Liver (tissue), 9 donors: ENCODE data around the gene ZFP2. TPM values are rescaled to one million over a fixed set of nuclear protein-coding genes. Genes with fewer than 3 reads are reported as not detected.

Experiments
- DNase-seq: peaks from one replicate; pipeline ENCODE4 v3.0.0-alpha.2; 2017; ENCODE audit warnings: low spot score
- H3K27ac ChIP-seq, 2 donors: one replicate each; pipeline ENCODE4 v1.7.0; 2013; ENCODE audit warnings: inconsistent platforms in 2 of 2, low read length in 2 of 2, control low read depth in 1 of 2, low read depth in 1 of 2, mild to moderate bottlenecking in 1 of 2
- H3K27me3 ChIP-seq, 4 donors: one replicate each; pipeline versions ENCODE4 v1.6.1 to v1.7.0; 2013; ENCODE audit warnings: low read length in 3 of 4, inconsistent platforms in 1 of 4, mild to moderate bottlenecking in 1 of 4, moderate library complexity in 1 of 4; ENCODE audit not compliant: control insufficient read depth in 4 of 4, insufficient read depth in 4 of 4
- H3K36me3 ChIP-seq, 4 donors: one replicate each; pipeline versions ENCODE4 v1.6.1 to v1.7.0; 2013; ENCODE audit warnings: low read length in 3 of 4, mild to moderate bottlenecking in 3 of 4, low read depth in 1 of 4, moderate library complexity in 1 of 4; ENCODE audit not compliant: control insufficient read depth in 4 of 4, insufficient read depth in 3 of 4
- H3K4me1 ChIP-seq, 4 donors: one replicate each; pipeline versions ENCODE4 v1.6.1 to v1.7.0; 2013; ENCODE audit warnings: low read length in 3 of 4, mild to moderate bottlenecking in 3 of 4, moderate library complexity in 1 of 4; ENCODE audit not compliant: control insufficient read depth in 4 of 4, insufficient read depth in 4 of 4
- H3K4me3 ChIP-seq, 3 donors: one replicate each; pipeline versions ENCODE4 v1.6.1 to v1.7.0; 2013; ENCODE audit warnings: low read length in 3 of 3, control low read depth in 1 of 3, low read depth in 1 of 3, mild to moderate bottlenecking in 1 of 3
- H3K9ac ChIP-seq, 2 donors: one replicate each; pipeline ENCODE4 v1.7.0; 2013; ENCODE audit warnings: low read length in 2 of 2, mild to moderate bottlenecking in 2 of 2, moderate library complexity in 2 of 2, control low read depth in 1 of 2, low read depth in 1 of 2
- H3K9me3 ChIP-seq, 4 donors: one replicate each; pipeline versions ENCODE4 v1.6.1 to v1.7.0; 2013; ENCODE audit warnings: low read length in 3 of 4; ENCODE audit not compliant: control insufficient read depth in 4 of 4
- ATF3 ChIP-seq: IDR thresholded peaks from 2 replicates; pipeline ENCODE4 v1.6.1; 2016; ENCODE audit warnings: antibody characterized with exemption
- CTCF ChIP-seq: fragments of 150-350 bp; IDR thresholded peaks from 2 replicates; pipeline ENCODE4 v1.5.1; 2017; ENCODE audit warnings: improper control_type of control experiment, low read depth, low read length; ENCODE audit not compliant: missing input control
- EGR1 ChIP-seq, 2 donors: IDR thresholded peaks; 2 replicates each; pipeline ENCODE4 v1.6.1; 2016 to 2018; ENCODE audit warnings: antibody characterized with exemption in 2 of 2, low read depth in 2 of 2
- FOXA1 ChIP-seq: IDR thresholded peaks from 2 replicates; pipeline ENCODE4 v1.6.1; 2016; ENCODE audit warnings: antibody characterized with exemption
- FOXA2 ChIP-seq: IDR thresholded peaks from 2 replicates; pipeline ENCODE4 v1.6.1; 2016; ENCODE audit warnings: antibody characterized with exemption
- GABPA ChIP-seq, 2 donors: IDR thresholded peaks in 1 of 2; conservative IDR thresholded peaks in 1 of 2; 2 replicates each; pipeline ENCODE4 v1.6.1; 2016; ENCODE audit warnings: antibody characterized with exemption in 2 of 2, mild to moderate bottlenecking in 1 of 2, moderate library complexity in 1 of 2
- HNF4A ChIP-seq, 2 donors: conservative IDR thresholded peaks; 2 replicates each; pipeline ENCODE4 v1.6.1; 2016; ENCODE audit warnings: antibody characterized with exemption in 2 of 2, mild to moderate bottlenecking in 2 of 2
- HNF4G ChIP-seq: IDR thresholded peaks from 2 replicates; pipeline ENCODE4 v1.6.1; 2016; ENCODE audit warnings: antibody characterized with exemption
- JUND ChIP-seq, 2 donors: IDR thresholded peaks; 2 replicates each; pipeline ENCODE4 v1.6.1; 2016; ENCODE audit warnings: antibody characterized with exemption in 2 of 2
- NR2F2 ChIP-seq: IDR thresholded peaks from 2 replicates; pipeline ENCODE4 v1.6.1; 2016; ENCODE audit warnings: antibody characterized with exemption
- RAD21 ChIP-seq, 2 donors: IDR thresholded peaks; 2 replicates each; pipeline ENCODE4 v1.6.1; 2016; ENCODE audit warnings: antibody characterized with exemption in 2 of 2, mild to moderate bottlenecking in 2 of 2
- RXRA ChIP-seq, 2 donors: IDR thresholded peaks; 2 replicates each; pipeline ENCODE4 v1.6.1; 2017 to 2018; ENCODE audit warnings: antibody characterized with exemption in 2 of 2, mild to moderate bottlenecking in 1 of 2
- SP1 ChIP-seq: IDR thresholded peaks from 2 replicates; pipeline ENCODE4 v1.6.1; 2018; ENCODE audit warnings: antibody characterized with exemption, mild to moderate bottlenecking
- TAF1 ChIP-seq: conservative IDR thresholded peaks from 2 replicates; pipeline ENCODE4 v1.6.1; 2016; ENCODE audit warnings: antibody characterized with exemption, mild to moderate bottlenecking
- YY1 ChIP-seq: IDR thresholded peaks from 2 replicates; pipeline ENCODE4 v1.6.1; 2016; ENCODE audit warnings: antibody characterized with exemption, mild to moderate bottlenecking
- WGBS: extraction: QIAGEN DNeasy Blood & Tissue Kit; methylation state at CpG from one replicate; pipeline ENCODE4 v1.1.7; 2013; 5-methylcytosine and 5-hydroxymethylcytosine counted together
- polyA plus RNA-seq, 2 donors: library from polyadenylated mRNA; stranded (reverse) in 1 of 2; unstranded in 1 of 2; fragments of 200-250 nt in 1 of 2; fragments of >200 nt in 1 of 2; fragmentation: Nextera tagmentation in 1 of 2; extraction: Ambion mirVana in 1 of 2; gene quantifications; one replicate each; pipeline versions ENCODE4 v1.2.1 to v1.2.3, GENCODE V29; 2013 to 2015
- total RNA-seq, 2 donors: library from RNA; depleted of rRNA; stranded (reverse); fragments of >200 nt; gene quantifications; one replicate each; pipeline ENCODE4 v1.2.3, GENCODE V29; 2014
- TF ChIP-seq, protein P1 (sequence below): IDR thresholded peaks from 2 replicates; pipeline ENCODE4 v1.6.1; 2016; ENCODE audit warnings: antibody characterized with exemption, mild to moderate bottlenecking
- TF ChIP-seq, protein P2 (sequence below): IDR thresholded peaks from 2 replicates; pipeline ENCODE4 v1.6.1; 2016; ENCODE audit warnings: antibody characterized with exemption
- donor health status: healthy.
- donor health status: healthy.
- donor health status: healthy.
- donor health status: healthy.
- donor health status: healthy.

The ZFP2 gene
- total and polyA plus RNA-seq, 4 donors: 0.22 to 0.56 (median 0.49) TPM

- Histone ChIP-seq H3K4me3 (no peak overlapping the region), H3K36me3 (no peaks in the 10 kb centered on the region), H3K9ac (no peak overlapping the region), H3K27ac (no peak overlapping the region), H3K27me3 (no peaks in the 10 kb centered on the region), H3K9me3 (peaks cover 0 to 5% (median 0%) of the 10 kb centered on the region in 4 donors), H3K4me1 (no peaks in the 10 kb centered on the region)
- no peak for DNase-seq
- WGBS: 82% methylated on average over 5 of the region's 5 CpGs
- TF ChIP-seq SP1 (no peak), HNF4G (no peak), FOXA1 (no peak), ATF3 (no peak), CTCF (no peak), GABPA (IDR thresholded peaks at IDR 0.05 in 1 of 2, conservative IDR thresholded peaks at IDR 0.05 in 1 of 2) (no peak), TAF1 (no peak), RAD21 (IDR thresholded peaks at IDR 0.05) (no peak)
- TF ChIP-seq, protein P1, sequence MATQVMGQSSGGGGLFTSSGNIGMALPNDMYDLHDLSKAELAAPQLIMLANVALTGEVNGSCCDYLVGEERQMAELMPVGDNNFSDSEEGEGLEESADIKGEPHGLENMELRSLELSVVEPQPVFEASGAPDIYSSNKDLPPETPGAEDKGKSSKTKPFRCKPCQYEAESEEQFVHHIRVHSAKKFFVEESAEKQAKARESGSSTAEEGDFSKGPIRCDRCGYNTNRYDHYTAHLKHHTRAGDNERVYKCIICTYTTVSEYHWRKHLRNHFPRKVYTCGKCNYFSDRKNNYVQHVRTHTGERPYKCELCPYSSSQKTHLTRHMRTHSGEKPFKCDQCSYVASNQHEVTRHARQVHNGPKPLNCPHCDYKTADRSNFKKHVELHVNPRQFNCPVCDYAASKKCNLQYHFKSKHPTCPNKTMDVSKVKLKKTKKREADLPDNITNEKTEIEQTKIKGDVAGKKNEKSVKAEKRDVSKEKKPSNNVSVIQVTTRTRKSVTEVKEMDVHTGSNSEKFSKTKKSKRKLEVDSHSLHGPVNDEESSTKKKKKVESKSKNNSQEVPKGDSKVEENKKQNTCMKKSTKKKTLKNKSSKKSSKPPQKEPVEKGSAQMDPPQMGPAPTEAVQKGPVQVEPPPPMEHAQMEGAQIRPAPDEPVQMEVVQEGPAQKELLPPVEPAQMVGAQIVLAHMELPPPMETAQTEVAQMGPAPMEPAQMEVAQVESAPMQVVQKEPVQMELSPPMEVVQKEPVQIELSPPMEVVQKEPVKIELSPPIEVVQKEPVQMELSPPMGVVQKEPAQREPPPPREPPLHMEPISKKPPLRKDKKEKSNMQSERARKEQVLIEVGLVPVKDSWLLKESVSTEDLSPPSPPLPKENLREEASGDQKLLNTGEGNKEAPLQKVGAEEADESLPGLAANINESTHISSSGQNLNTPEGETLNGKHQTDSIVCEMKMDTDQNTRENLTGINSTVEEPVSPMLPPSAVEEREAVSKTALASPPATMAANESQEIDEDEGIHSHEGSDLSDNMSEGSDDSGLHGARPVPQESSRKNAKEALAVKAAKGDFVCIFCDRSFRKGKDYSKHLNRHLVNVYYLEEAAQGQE: no peak
Measured at GRCh38 chr5:178849316-178849715, 46.4 kb upstream of the ZFP2 start.

- 89% methylated on average over 3 of the region's 3 CpGs for WGBS
- Histone ChIP-seq H3K4me1 (no peaks in the 10 kb centered on the region), H3K4me3 (no peak overlapping the region), H3K27ac (no peak overlapping the region), H3K36me3 (no peaks in the 10 kb centered on the region), H3K27me3 (no peaks in the 10 kb centered on the region), H3K9ac (no peak overlapping the region), H3K9me3 (peaks cover 0 to 5% (median 0%) of the 10 kb centered on the region in 4 donors)
- DNase-seq: no peak
- TF ChIP-seq CTCF: no peak
- TF ChIP-seq RAD21 (IDR thresholded peaks at IDR 0.05): no peak
- no peak for TF ChIP-seq TAF1
- TF ChIP-seq HNF4A (conservative IDR thresholded peaks at IDR 0.05): no peak
- TF ChIP-seq GABPA (IDR thresholded peaks at IDR 0.05 in 1 of 2, conservative IDR thresholded peaks at IDR 0.05 in 1 of 2): no peak
- TF ChIP-seq, protein P2, sequence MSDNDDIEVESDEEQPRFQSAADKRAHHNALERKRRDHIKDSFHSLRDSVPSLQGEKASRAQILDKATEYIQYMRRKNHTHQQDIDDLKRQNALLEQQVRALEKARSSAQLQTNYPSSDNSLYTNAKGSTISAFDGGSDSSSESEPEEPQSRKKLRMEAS: no peak
- no peak for TF ChIP-seq FOXA1
- TF ChIP-seq, protein P1: no peak
- TF ChIP-seq JUND (IDR thresholded peaks at IDR 0.05): no peak
- no peak for TF ChIP-seq YY1
- no peak for TF ChIP-seq EGR1 (IDR thresholded peaks at IDR 0.05; ENCODE audit: low read depth in 2 of 2)
- TF ChIP-seq FOXA2: no peak
- TF ChIP-seq RXRA (IDR thresholded peaks at IDR 0.05): no peak
- TF ChIP-seq ATF3: no peak
- TF ChIP-seq NR2F2: no peak
Measured at GRCh38 chr5:178851951-178852350, 43.8 kb upstream of the ZFP2 start.
